ENCODE results near the gene SLC39A9.
"Not testable (repeated sequence)": the region's sequence is repeated elsewhere in the genome, so short reads cannot be mapped to it uniquely, and the experiment has no call there.

The SLC39A9 gene

GRCh38 chr14:69370061-69370460, 28.4 kb upstream of the SLC39A9 start:
- no peak for DNase-seq (ENCODE audit: low spot score)

GRCh38 chr14:69372146-69372545, 26.3 kb upstream of the SLC39A9 start:
- no peak for DNase-seq (ENCODE audit: low spot score)

- DNase-seq (ENCODE audit: low spot score) = no peak
Measured at GRCh38 chr14:69373104-69373503, 25.4 kb upstream of the SLC39A9 start.

GRCh38 chr14:69374235-69374634, 24.3 kb upstream of the SLC39A9 start:
- DNase-seq (ENCODE audit: low spot score) = no peak

GRCh38 chr14:69375182-69375581, 23.3 kb upstream of the SLC39A9 start:
- DNase-seq (ENCODE audit: low spot score) = no peak

- DNase-seq (ENCODE audit: low spot score) = no peak
Measured at GRCh38 chr14:69375722-69376121, 22.8 kb upstream of the SLC39A9 start.

DNA sequence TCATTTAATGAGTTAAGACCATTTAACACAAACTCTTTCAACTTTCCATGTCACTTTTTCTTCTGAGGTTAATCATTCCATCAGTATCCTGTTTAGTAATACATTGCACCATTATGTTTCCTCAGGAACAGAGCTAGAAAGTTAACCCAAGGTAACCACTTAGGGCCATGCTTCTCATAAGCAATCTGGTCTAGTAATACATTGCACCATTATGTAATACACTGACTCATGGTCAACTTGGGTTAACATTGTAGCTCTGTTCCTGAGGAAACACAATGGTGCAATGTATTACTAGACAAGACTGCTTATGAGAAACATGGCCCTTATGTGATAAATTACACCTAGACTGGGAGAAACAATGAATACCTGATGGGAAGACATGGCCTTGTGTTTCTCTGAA, 22.1 kb upstream of the SLC39A9 start:
- no peak for DNase-seq (ENCODE audit: low spot score)

DNA sequence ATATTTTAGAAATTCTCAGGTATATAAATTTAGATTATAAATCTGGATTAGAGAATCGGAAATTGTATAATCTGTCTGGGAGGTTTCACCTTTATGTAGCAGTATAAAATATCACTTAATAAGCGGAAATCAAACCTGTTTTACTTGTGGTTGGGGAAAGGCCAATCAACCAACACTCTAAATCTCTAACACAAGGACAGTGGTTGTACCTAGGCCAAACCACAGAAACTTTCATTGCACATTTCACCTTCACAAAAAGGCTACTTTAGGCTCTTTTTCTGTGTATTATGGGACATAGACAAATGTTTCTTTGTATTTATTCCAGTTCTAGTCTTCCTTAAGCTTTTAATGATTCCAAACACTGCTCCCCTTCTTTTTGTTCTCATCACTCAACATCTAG, 20.2 kb upstream of the SLC39A9 start:
- DNase-seq (ENCODE audit: low spot score) = no peak

GRCh38 chr14:69387311-69387710, 11.2 kb upstream of the SLC39A9 start:
- no peak for DNase-seq (ENCODE audit: low spot score)

DNA sequence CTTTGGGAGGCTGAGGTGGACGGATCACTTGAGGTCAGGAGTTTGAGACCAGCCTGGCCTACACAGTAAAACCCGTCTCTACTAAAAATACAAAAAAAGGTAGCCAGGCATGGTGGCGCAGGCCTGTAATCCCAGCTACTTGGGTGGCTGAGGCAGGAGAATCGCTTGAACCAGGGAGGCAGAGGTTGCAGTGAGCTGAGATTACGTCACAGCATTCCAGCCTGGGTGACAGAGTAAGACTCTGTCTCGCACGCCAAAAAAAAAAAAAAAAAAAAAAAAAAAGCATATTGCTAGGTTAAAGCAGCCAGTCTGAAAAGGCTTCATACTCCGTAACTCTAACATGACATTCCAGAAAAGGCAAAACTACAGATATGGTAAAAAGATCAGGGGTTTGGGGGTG, 7.1 kb upstream of the SLC39A9 start:
- not testable (repeated sequence) for DNase-seq (ENCODE audit: low spot score)

GRCh38 chr14:69392481-69392880, 6.0 kb upstream of the SLC39A9 start:
- DNase-seq (ENCODE audit: low spot score) = no peak

- DNase-seq (ENCODE audit: low spot score) = no peak
Measured at GRCh38 chr14:69395929-69396328, 2.6 kb upstream of the SLC39A9 start.

DNA sequence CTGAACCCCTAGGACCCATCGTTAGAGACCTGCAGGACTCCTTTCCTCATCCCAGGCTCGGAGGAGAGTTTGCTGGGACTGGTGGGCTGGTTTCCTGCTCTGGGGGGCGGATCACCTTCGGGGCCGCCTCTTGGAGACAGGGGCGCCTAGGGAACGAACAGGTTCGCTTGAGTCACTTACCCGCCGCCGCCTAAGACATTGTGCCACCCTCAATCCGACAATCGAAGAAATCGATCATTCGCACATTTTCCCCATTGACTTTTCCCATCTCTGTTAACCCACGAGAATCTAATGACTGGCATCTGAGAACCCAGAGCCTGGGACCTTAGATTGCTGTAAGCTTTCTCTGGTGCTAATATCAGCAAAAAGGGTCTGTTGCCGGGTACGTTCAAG, 322 bp downstream of the SLC39A9 start:
- DNase-seq (ENCODE audit: low spot score) = no peak

GRCh38 chr14:69399750-69400149, 1.3 kb downstream of the SLC39A9 start:
- no peak for DNase-seq (ENCODE audit: low spot score)

GRCh38 chr14:69400154-69400553, 1.7 kb downstream of the SLC39A9 start:
- no peak for DNase-seq (ENCODE audit: low spot score)

GRCh38 chr14:69401841-69402240, 3.3 kb downstream of the SLC39A9 start:
- no peak for DNase-seq (ENCODE audit: low spot score)

DNA sequence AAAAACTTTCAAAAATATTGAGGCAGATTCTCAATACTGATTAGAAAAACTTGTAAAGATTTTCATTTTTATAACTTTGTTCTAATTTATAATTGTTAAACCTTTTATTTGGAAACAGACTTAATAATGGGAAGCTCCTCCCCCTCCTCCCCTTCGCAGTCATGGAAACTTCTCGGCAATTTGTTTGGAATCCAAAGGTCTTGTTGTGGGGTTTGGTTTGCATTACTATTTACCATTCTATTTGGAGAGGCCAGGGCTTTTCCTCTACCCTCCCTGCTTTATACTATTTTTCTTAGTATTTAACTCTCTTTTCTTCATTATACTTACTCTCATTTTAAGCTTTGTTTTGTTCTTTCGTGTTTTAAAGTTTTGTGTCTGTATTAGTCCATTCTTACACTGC, 6.0 kb downstream of the SLC39A9 start:
- no peak for DNase-seq (ENCODE audit: low spot score)

GRCh38 chr14:69404883-69405282, 6.4 kb downstream of the SLC39A9 start:
- no peak for DNase-seq (ENCODE audit: low spot score)

DNA sequence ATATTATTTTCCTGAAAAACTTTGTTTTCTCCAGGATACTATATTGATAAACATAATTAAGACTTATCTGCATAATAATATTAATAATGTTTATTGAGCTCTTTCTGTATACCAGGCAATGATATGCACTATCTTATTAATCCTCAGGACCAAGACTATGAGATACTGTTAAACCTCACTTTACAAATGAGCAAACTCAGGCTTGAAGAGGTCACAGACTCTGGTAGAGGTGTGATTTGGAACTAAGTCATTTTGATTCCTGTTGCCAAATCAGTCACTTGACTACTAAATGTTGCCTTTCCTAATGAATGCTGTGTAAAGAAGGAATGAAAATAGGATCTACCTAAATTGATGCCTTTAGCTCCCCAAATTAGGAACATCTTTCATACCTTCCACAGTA, 7.3 kb downstream of the SLC39A9 start:
- no peak for DNase-seq (ENCODE audit: low spot score)

DNA sequence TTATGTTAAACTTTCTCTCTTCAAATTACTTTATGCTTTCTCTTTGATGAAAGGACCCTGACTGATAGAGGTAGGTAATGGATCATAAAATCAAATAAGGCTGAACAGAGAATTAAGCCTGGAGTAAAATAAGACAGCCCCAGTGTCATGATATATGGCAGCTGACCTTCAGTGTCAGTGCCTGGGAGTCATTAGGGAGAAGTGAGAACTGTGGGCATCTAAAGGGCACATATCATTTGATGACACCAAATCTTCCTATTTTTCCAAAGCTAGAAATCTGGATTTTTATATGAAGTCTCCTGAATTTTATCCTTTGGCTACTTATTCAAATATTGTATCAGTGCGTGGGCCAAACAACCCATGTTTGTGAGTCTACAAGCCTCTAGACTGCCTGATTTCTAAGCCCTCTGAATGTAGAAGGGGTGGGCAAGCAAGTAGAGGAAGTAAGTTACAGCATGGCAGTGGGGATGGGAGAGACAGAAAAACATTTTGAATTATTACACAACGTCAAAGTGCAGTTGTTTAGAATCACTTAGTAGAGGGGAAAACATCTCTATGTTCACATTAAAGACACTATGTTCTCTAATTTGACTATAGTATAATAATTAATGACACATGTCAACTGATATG, 10.0 kb downstream of the SLC39A9 start:
- no peak for DNase-seq (ENCODE audit: low spot score)

GRCh38 chr14:69413483-69413882, 15.0 kb downstream of the SLC39A9 start:
- DNase-seq (ENCODE audit: low spot score) = no peak

- DNase-seq (ENCODE audit: low spot score) = not testable (repeated sequence)
Measured at GRCh38 chr14:69416087-69416486, 17.6 kb downstream of the SLC39A9 start.

DNA sequence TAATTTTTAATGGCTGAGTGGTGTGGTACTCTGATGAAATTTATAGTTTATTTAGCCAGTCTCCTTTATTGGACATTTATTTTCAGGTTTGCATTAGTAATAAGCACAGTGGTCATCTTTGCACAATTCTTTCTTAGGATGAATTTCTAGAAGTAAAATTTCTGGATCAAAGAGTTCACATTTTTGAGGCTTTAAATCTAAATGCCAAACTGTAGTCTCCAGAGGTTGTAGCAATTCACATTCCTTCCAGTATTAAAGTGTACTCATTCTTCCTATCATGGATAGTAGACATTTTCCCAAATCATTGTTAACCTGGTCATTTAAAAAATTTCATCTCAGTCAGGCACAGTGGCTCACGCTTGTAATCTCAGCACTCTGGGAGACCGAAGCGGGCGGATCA, 24.8 kb downstream of the SLC39A9 start:
- DNase-seq (ENCODE audit: low spot score) = no peak

DNA sequence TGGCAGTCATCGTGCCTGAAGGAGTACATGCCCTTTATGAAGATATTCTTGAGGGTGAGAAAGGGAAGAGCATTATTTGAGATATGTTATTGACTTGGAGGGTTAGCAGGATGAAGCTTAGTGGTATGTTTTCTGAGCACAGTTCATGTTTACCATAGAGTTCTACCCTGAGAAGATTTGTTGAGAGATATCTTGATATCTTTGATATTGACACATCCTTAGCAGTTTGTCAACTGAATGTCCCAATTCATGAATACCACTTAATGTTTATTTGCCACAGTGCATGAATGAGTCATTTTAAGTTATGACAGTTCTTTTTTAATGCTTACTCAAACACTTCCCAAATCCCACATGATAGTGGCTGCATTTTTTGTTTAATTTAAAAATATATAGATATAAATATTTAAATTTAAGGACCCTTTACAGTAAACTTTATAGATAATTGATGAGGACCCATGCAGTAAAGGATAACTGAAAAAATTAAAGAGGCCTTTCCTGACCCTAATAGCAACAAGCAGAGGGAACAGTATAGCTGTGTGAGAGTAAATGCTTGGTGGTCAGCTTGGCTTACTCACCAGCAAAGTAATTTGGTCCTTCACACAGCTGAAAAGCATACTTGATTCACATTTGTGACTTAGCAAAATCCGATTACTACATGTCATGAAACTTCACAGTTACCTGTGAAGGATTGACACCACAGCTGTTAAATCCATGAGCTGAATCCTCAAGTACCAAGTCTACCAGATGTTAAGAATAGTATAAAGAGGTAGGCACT, 25.8 kb downstream of the SLC39A9 start:
- DNase-seq (ENCODE audit: low spot score) = no peak
